Cardiac muscle cell (in vitro differentiated cells and primary cell): ENCODE measurements around the gene GTF2I. TPM values are rescaled to one million over a fixed set of nuclear protein-coding genes. Genes with fewer than 3 reads are reported as not detected.

ENCODE experiments used
- DNase-seq, 2 donors: peaks; one replicate each; pipeline versions ENCODE4 v3.0.0 to v3.0.0-alpha.2; 2010 to 2017; ENCODE audit warnings: low read depth in 1 of 2, low spot score in 1 of 2
- H3K27ac ChIP-seq: fragments of 200-600 bp; sonication (generic); 2 replicates; pipeline ENCODE4 v1.5.1; 2016
- H3K27me3 ChIP-seq: fragments of 200-600 bp; sonication (generic); 2 replicates; pipeline ENCODE4 v1.6.0; 2016; ENCODE audit warnings: control low read depth
- H3K36me3 ChIP-seq: fragments of 200-600 bp; sonication (generic); 2 replicates; pipeline ENCODE4 v1.5.1; 2016; ENCODE audit warnings: control low read depth
- H3K4me1 ChIP-seq: fragments of 200-600 bp; sonication (generic); 2 replicates; pipeline ENCODE4 v1.8.1; 2017; ENCODE audit warnings: low read depth, mild to moderate bottlenecking, mixed run types
- H3K4me3 ChIP-seq: fragments of 200-600 bp; sonication (generic); 2 replicates; pipeline ENCODE4 v1.5.1; 2016; ENCODE audit warnings: mild to moderate bottlenecking
- H3K9me3 ChIP-seq: fragments of 200-600 bp; sonication (generic); 2 replicates; pipeline ENCODE4 v1.5.1; 2017; ENCODE audit warnings: low read depth, mild to moderate bottlenecking, control low read depth
- polyA plus RNA-seq: library from polyadenylated mRNA; unstranded; fragments of >200 nt; fragmentation: Nextera tagmentation; extraction: Ambion mirVana; gene quantifications from 2 replicates; pipeline ENCODE4 v1.2.1, GENCODE V29; 2016
- total RNA-seq: library from RNA; depleted of rRNA; stranded (reverse); fragments of >200 nt; gene quantifications from 2 replicates; pipeline ENCODE4 v1.2.3, GENCODE V29; 2016
- TF ChIP-seq, protein P1 (sequence below): IDR thresholded peaks from 2 replicates; pipeline ENCODE4 v1.5.1; 2012; ENCODE audit warnings: low read depth, mild to moderate bottlenecking, low read length

Gene GTF2I
- total and polyA plus RNA-seq, 2 experiments from 2014 or later: 189 to 221 TPM

DNA sequence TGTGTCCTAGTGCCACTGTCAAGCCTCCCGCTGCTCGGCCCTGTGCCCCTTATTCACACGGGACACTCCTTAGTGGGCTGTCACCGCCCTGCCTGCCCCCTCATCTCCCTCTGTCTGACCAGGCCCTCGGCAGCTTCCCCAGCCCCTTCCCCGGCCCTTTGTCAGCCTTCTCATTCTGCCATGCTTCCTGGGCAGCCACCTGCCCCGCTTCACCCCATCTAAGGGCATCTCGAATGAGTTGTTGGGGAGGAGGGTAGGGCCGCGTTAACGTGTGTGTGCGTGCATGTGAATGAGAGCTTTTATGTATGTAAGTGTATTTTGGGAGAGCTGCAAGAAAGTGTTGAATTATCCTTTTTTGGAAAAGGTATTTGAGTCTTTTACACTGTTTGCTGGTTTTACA is 49.7 kb downstream of the GTF2I start:
- DNase-seq: no peak
- peak overlapping the region; percentile 43 for H3K27ac ChIP-seq
- H3K9me3 ChIP-seq: no peaks in the 10 kb centered on the region
- TF ChIP-seq, protein P1, sequence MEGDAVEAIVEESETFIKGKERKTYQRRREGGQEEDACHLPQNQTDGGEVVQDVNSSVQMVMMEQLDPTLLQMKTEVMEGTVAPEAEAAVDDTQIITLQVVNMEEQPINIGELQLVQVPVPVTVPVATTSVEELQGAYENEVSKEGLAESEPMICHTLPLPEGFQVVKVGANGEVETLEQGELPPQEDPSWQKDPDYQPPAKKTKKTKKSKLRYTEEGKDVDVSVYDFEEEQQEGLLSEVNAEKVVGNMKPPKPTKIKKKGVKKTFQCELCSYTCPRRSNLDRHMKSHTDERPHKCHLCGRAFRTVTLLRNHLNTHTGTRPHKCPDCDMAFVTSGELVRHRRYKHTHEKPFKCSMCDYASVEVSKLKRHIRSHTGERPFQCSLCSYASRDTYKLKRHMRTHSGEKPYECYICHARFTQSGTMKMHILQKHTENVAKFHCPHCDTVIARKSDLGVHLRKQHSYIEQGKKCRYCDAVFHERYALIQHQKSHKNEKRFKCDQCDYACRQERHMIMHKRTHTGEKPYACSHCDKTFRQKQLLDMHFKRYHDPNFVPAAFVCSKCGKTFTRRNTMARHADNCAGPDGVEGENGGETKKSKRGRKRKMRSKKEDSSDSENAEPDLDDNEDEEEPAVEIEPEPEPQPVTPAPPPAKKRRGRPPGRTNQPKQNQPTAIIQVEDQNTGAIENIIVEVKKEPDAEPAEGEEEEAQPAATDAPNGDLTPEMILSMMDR: no peak
- no peaks in the 10 kb centered on the region for H3K4me1 ChIP-seq
- no peaks in the 10 kb centered on the region for H3K27me3 ChIP-seq
- no peak overlapping the region for H3K4me3 ChIP-seq
- peaks cover 82% of the 10 kb centered on the region for H3K36me3 ChIP-seq

DNA sequence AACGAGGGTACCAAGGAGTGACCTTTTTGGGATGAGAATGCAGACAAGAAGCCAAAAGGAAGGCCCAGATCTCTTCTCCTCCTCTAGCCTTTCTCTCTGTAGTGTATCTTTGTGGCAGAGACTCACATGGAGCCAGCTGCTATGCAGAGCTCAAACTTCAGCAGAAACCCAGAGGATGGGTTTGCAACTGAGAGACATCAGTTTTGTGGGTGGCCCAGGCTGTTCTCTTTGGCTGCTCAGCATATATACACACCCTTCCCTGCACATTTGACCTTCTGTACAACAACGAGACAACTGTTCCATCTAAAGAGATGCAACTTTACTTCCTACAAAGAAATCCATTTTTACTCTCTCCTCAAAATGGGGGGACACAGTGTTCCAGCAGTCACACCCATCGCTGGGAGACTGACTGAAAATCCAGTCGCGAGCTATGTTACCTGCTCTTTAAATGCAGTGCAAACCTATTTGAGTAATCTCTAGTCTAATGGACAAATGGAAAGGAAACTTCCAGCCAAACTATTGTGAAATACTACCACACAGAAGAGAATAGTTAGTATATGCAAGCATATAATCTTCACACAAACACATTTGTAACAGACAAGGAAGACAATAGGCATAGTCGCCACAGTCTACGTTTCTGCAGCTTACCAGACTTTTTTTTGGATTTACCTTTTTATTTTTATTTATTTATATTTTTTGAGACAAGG is 51.2 kb downstream of the GTF2I start:
- Histone ChIP-seq H3K4me1 (no peaks in the 10 kb centered on the region), H3K9me3 (no peaks in the 10 kb centered on the region), H3K27ac (peak overlapping the region; percentile 36), H3K27me3 (no peaks in the 10 kb centered on the region), H3K4me3 (no peak overlapping the region), H3K36me3 (peaks cover 84% of the 10 kb centered on the region)
- TF ChIP-seq, protein P1: no peak
- peak in 1 of 2 donors; percentile 38 for DNase-seq

DNA sequence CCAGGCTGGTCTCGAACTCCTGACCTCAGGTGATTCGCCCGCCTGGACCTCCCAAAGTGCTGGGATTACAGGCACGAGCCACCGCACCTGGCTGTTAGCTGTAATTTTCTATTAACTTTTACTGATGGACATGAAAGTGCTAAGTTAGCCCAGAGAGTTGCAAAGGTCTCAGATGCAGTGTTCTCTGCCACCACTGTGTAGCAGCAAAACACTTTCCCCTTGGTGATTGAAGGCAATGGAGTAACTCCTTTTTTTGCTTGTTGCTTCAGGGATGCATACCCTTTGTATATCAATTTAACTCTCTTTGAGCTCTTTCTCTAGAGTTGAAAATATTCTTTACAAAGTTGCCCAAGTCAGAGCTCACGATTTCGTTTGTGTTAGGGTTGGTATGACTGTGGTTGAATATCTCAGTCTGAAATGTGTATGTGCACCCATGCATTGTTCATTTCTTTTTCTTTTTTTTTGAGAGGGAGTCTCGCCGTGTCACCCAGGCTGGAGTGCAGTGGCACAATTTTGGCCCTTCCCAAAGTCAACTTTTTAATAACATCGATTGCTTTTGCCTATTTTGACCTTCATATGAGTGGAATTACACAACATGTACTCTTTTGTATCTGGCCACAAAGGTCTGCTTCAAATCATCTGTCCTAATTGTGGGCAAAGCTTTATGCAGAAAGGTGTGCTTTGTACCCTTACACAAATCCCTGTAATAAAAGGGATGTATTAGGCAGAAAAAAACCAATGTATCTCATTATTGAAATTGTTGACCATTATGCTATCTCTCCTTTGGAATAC is 52.6 kb downstream of the GTF2I start:
- H3K9me3 ChIP-seq: no peaks in the 10 kb centered on the region
- TF ChIP-seq, protein P1: peak; percentile 7
- peaks cover 78% of the 10 kb centered on the region for H3K36me3 ChIP-seq
- H3K27me3 ChIP-seq: no peaks in the 10 kb centered on the region
- peak in 1 of 2 donors; percentile 10 for DNase-seq
- no peak overlapping the region for H3K4me3 ChIP-seq
- no peak overlapping the region for H3K27ac ChIP-seq
- no peaks in the 10 kb centered on the region for H3K4me1 ChIP-seq

- Histone ChIP-seq H3K27me3 (no peaks in the 10 kb centered on the region), H3K36me3 (peaks cover 72% of the 10 kb centered on the region), H3K27ac (no peak overlapping the region), H3K4me3 (no peak overlapping the region), H3K9me3 (no peaks in the 10 kb centered on the region), H3K4me1 (no peaks in the 10 kb centered on the region)
- TF ChIP-seq, protein P1: no peak
- DNase-seq: no peak
Measured at GRCh38 chr7:74713567-74713966, 56.0 kb downstream of the GTF2I start.

GRCh38 chr7:74717889-74718288 is 60.4 kb downstream of the GTF2I start:
- Histone ChIP-seq H3K36me3 (peaks cover 65% of the 10 kb centered on the region), H3K27ac (peak overlapping the region; percentile 40), H3K27me3 (no peaks in the 10 kb centered on the region), H3K4me1 (no peaks in the 10 kb centered on the region), H3K4me3 (no peak overlapping the region), H3K9me3 (no peaks in the 10 kb centered on the region)
- TF ChIP-seq, protein P1: no peak
- no peak for DNase-seq
